ENCODE measurements around the gene AGBL4.
A peak's percentile ranks its signal among the peaks of the same experiment; 100 is the strongest.

The AGBL4 gene

DNA sequence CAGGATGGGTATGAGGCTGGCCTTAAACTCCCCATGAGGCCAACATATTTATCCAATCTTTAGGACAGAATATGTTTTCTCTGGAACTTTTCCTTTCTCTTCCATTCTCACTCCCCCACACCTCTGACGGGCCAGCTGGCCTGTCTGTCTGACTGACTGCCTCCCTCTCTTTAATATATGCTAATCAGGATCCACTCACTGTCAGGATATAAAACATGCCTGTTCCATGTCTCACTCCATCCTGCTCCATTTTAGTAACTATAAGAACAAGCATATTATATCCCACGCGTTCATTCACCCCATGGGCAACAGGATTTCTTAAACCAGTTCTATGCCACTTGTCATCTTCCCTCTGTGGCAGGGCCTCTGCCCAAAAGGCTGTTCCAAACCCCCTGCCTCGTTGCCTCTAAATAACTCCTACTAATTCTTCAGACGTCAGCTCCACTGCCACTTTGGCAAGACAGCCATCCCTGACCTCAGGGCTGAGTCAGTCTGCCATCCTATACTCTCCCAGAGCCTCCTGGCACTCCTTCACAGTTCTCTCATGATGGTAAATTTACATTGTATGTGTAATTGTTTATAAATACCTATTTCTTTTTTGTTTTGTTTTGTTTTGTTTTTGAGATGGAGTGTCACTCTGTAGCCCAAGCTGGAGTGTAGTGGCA, 1467.4 kb downstream of the AGBL4 start:
- no peak for DNase-seq (ENCODE audit: extremely low spot score)
- POLR2A ChIA-PET: no interaction called here
- CTCF ChIA-PET: no interaction called here
- TF ChIP-seq CTCF (IDR thresholded peaks at IDR 0.05; ENCODE audit: control extremely low read depth, extremely low read depth, low read depth, missing control alignments): no peak

DNA sequence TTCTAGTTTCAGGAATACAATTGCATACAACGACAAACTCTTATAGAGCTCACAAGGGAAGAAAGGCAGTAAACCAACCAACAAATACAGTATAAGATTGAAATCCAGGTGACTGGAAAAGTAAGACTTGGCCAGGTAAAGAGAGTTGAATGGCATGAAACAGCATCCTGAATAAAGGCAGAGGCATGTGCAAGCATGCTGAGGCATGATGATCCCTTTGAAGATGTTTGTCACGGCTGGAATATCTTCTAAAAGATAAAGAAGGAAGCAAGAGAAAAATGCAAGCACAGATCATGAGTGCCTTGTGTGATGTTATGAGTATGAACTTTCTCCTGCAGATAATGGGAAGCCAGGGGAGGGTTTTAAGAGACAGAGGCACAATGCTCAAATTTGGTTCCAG, 1468.5 kb downstream of the AGBL4 start:
- TF ChIP-seq CTCF (IDR thresholded peaks at IDR 0.05; ENCODE audit: control extremely low read depth, extremely low read depth, low read depth, missing control alignments): no peak
- DNase-seq (ENCODE audit: extremely low spot score): no peak
- ChIA-PET POLR2A (no interaction called here), CTCF (no interaction called here)

- no peak for TF ChIP-seq CTCF (IDR thresholded peaks at IDR 0.05; ENCODE audit: control extremely low read depth, extremely low read depth, low read depth, missing control alignments)
- no peak for DNase-seq (ENCODE audit: extremely low spot score)
- CTCF ChIA-PET: interaction anchor here (1.2 to 1.8 kb wide), 2 partner anchors 144 to 264 kb away, joined by 6 to 7 read pairs; no protein-coding TSS in a partner anchor
- POLR2A ChIA-PET: no interaction called here
These were observed 1470.7 kb downstream of the AGBL4 start for GRCh38 chr1:48552903-48553606.

- TF ChIP-seq CTCF (IDR thresholded peaks at IDR 0.05; ENCODE audit: control extremely low read depth, extremely low read depth, low read depth, missing control alignments): peak; percentile 28
- CTCF ChIA-PET: interaction anchor here (1.2 to 1.8 kb wide), 2 partner anchors 145 to 265 kb away, joined by 6 to 7 read pairs; no protein-coding TSS in a partner anchor
- DNase-seq (ENCODE audit: extremely low spot score): no peak
- POLR2A ChIA-PET: no interaction called here
These were observed 1471.3 kb downstream of the AGBL4 start for GRCh38 chr1:48552420-48552819.

- no peak for TF ChIP-seq CTCF (IDR thresholded peaks at IDR 0.05; ENCODE audit: control extremely low read depth, extremely low read depth, low read depth, missing control alignments)
- CTCF ChIA-PET: no interaction called here
- POLR2A ChIA-PET: no interaction called here
- DNase-seq (ENCODE audit: extremely low spot score): no peak
These were observed 1474.8 kb downstream of the AGBL4 start for GRCh38 chr1:48548985-48549384.

DNA sequence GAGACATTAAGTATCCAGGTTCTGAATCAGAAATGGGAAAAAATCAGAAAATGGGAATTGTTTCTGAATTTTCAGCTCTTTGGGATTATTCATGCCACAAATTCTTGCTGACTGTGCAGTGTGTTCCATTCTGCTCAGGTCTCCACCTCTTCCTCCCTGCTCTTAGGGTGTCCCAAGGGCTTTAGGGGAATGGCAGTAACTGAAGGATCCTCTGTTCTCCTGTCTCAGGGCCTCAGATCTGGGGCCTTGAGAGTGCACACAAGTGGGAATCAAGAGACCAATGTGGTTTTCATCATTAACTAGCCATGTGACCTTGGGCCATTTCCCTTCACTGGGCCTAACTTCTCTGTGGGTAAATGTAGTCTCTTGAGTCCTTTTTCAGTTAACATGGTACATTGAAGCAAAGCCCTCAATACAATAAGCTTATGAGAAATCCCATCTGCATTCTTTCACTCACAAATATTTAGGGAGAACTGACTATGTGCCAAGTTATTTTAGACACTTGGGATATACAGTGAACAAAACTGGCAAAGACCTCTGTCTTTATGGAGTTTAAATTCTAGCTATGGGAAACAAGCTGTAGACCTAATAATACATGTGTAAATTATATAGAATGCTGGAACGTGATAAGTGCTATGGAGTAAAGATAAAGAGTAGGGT, 1476.1 kb downstream of the AGBL4 start:
- ChIA-PET CTCF (interaction anchor here (0.9 to 1.2 kb wide), 2 partner anchors 129 to 270 kb away, joined by 3 read pairs; no protein-coding TSS in a partner anchor), POLR2A (no interaction called here)
- no peak for DNase-seq (ENCODE audit: extremely low spot score)
- no peak for TF ChIP-seq CTCF (IDR thresholded peaks at IDR 0.05; ENCODE audit: control extremely low read depth, extremely low read depth, low read depth, missing control alignments)

Measured in GM10248 (cell line).